Cardiac fibroblast (primary cell): ENCODE data around the gene MPPE1.

Source experiments
- DNase-seq, 2 donors: peaks; one replicate each; pipeline versions ENCODE4 v3.0.0 to v3.0.0-alpha.2; 2010; ENCODE audit warnings: low read depth in 2 of 2
- H3K4me3 ChIP-seq, 2 donors: replicated peaks in 1 of 2; 1 replicate in 1 of 2; 2 replicates in 1 of 2; pipeline ENCODE4 v1.5.1; 2011; ENCODE audit warnings: low read depth in 2 of 2, low read length in 2 of 2, mild to moderate bottlenecking in 2 of 2, moderate library complexity in 1 of 2
- CTCF ChIP-seq: IDR thresholded peaks from one replicate; pipeline ENCODE4 v1.5.1; 2011; ENCODE audit warnings: low read depth, mild to moderate bottlenecking, low read length, inconsistent platforms

The MPPE1 gene

GRCh38 chr18:11849279-11849678 is 58.8 kb downstream of the MPPE1 start:
- no peak for TF ChIP-seq CTCF
- H3K4me3 ChIP-seq: no peak overlapping the region
- DNase-seq: no peak

GRCh38 chr18:11847811-11848210 is 60.3 kb downstream of the MPPE1 start:
- no peak for TF ChIP-seq CTCF
- no peak for DNase-seq
- no peak overlapping the region for H3K4me3 ChIP-seq

- no peak for TF ChIP-seq CTCF
- DNase-seq: no peak
- no peak overlapping the region for H3K4me3 ChIP-seq
Measured at GRCh38 chr18:11845654-11846053, 62.5 kb downstream of the MPPE1 start.

- H3K4me3 ChIP-seq: no peak overlapping the region
- no peak for TF ChIP-seq CTCF
- no peak for DNase-seq
Measured at GRCh38 chr18:11844436-11844835, 63.7 kb downstream of the MPPE1 start.

GRCh38 chr18:11842562-11842961 is 65.6 kb downstream of the MPPE1 start:
- no peak overlapping the region for H3K4me3 ChIP-seq
- no peak for DNase-seq
- TF ChIP-seq CTCF: no peak

GRCh38 chr18:11840493-11840892 is 67.6 kb downstream of the MPPE1 start:
- no peak overlapping the region for H3K4me3 ChIP-seq
- TF ChIP-seq CTCF: no peak
- DNase-seq: no peak

GRCh38 chr18:11839556-11839955 is 68.6 kb downstream of the MPPE1 start:
- H3K4me3 ChIP-seq: no peak overlapping the region
- no peak for DNase-seq
- TF ChIP-seq CTCF: no peak
